ENCODE results near the gene RAB20.

DNA sequence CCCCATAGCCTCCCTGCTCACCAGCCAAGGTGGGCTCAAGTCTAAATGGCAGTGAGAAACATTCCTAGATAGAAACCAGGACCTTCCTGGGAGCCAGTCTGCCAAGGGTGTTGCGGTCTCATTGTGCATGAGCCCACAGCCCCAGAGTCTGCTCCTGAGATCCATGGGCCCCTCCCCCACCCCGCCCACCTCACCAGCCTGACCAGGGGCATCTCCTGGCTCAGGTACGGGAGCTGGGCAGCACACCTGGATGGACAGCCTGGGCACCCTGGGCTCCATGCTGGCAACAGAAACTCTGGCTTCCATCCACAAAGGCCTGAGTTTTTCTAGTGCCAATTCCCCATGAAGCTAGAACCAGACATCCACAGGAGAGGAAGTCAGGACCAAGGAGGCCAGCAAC is 65.6 kb downstream of the RAB20 start:
- TF ChIP-seq, protein P1, sequence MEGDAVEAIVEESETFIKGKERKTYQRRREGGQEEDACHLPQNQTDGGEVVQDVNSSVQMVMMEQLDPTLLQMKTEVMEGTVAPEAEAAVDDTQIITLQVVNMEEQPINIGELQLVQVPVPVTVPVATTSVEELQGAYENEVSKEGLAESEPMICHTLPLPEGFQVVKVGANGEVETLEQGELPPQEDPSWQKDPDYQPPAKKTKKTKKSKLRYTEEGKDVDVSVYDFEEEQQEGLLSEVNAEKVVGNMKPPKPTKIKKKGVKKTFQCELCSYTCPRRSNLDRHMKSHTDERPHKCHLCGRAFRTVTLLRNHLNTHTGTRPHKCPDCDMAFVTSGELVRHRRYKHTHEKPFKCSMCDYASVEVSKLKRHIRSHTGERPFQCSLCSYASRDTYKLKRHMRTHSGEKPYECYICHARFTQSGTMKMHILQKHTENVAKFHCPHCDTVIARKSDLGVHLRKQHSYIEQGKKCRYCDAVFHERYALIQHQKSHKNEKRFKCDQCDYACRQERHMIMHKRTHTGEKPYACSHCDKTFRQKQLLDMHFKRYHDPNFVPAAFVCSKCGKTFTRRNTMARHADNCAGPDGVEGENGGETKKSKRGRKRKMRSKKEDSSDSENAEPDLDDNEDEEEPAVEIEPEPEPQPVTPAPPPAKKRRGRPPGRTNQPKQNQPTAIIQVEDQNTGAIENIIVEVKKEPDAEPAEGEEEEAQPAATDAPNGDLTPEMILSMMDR (IDR thresholded peaks at IDR 0.05): no peak
- TF ChIP-seq POLR2AphosphoS5 (IDR thresholded peaks at IDR 0.05; ENCODE audit: low read depth, low read length): no peak
